Transverse colon (tissue), 3 donors: ENCODE results near the gene PHF1.
"Not testable (repeated sequence)": the region's sequence is repeated elsewhere in the genome, so short reads cannot be mapped to it uniquely, and the experiment has no call there.

Experiments used
- EP300 ChIP-seq: sonication (generic); formaldehyde crosslinking; IDR thresholded peaks from one replicate; pipeline ENCODE4 v1.6.1; 2017; ENCODE audit warnings: antibody characterized with exemption, low read depth
- POLR2A ChIP-seq: fragments of 450-650 bp; IDR thresholded peaks from one replicate; pipeline ENCODE4 v1.6.1; 2016; ENCODE audit warnings: antibody characterized with exemption, mild to moderate bottlenecking, moderate library complexity
- TF ChIP-seq, protein P1 (sequence below), 5 experiments: fragments of 200-600 bp in 3 of 5; fragments of 450-650 bp in 2 of 5; sonication (generic) in 3 of 5; IDR thresholded peaks; 1 replicate in 2 of 5; 2 replicates in 3 of 5; pipeline ENCODE4 v1.5.1; 2016 to 2017; ENCODE audit warnings: antibody characterized with exemption in 5 of 5, inconsistent platforms in 3 of 5, mild to moderate bottlenecking in 2 of 5, moderate library complexity in 1 of 5

- not testable (repeated sequence) for TF ChIP-seq EP300, POLR2A
- TF ChIP-seq, protein P1, sequence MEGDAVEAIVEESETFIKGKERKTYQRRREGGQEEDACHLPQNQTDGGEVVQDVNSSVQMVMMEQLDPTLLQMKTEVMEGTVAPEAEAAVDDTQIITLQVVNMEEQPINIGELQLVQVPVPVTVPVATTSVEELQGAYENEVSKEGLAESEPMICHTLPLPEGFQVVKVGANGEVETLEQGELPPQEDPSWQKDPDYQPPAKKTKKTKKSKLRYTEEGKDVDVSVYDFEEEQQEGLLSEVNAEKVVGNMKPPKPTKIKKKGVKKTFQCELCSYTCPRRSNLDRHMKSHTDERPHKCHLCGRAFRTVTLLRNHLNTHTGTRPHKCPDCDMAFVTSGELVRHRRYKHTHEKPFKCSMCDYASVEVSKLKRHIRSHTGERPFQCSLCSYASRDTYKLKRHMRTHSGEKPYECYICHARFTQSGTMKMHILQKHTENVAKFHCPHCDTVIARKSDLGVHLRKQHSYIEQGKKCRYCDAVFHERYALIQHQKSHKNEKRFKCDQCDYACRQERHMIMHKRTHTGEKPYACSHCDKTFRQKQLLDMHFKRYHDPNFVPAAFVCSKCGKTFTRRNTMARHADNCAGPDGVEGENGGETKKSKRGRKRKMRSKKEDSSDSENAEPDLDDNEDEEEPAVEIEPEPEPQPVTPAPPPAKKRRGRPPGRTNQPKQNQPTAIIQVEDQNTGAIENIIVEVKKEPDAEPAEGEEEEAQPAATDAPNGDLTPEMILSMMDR (IDR thresholded peaks at IDR 0.05): not testable (repeated sequence)
Observed at GRCh38 chr6:33399881-33400280, 10.9 kb upstream of the PHF1 start.
